Measurements from ENCODE around the gene FBXL7.

Gene FBXL7

GRCh38 chr5:15833365-15833764 is 333.4 kb downstream of the FBXL7 start:
- no peak for DNase-seq (ENCODE audit: low spot score)
- no peak for TF ChIP-seq CTCF (conservative IDR thresholded peaks at IDR 0.05; ENCODE audit: low read depth)
- ChIA-PET CTCF (no interaction called here), POLR2A (ENCODE audit: low non-redundant PET) (no interaction called here)
- H3K27ac ChIP-seq: no peak overlapping the region

GRCh38 chr5:15834596-15835245 is 334.7 kb downstream of the FBXL7 start:
- H3K27ac ChIP-seq: no peak overlapping the region
- DNase-seq (ENCODE audit: low spot score): peak; percentile 56
- POLR2A ChIA-PET (ENCODE audit: low non-redundant PET): no interaction called here
- CTCF ChIA-PET: no interaction called here
- no peak for TF ChIP-seq CTCF (conservative IDR thresholded peaks at IDR 0.05; ENCODE audit: low read depth)

- no peak for TF ChIP-seq CTCF (conservative IDR thresholded peaks at IDR 0.05; ENCODE audit: low read depth)
- ChIA-PET CTCF (no interaction called here), POLR2A (ENCODE audit: low non-redundant PET) (no interaction called here)
- no peak overlapping the region for H3K27ac ChIP-seq
- no peak for DNase-seq (ENCODE audit: low spot score)
These were observed 335.5 kb downstream of the FBXL7 start for GRCh38 chr5:15835514-15835913.

GRCh38 chr5:15837551-15838289 is 337.7 kb downstream of the FBXL7 start:
- CTCF ChIA-PET: no interaction called here
- POLR2A ChIA-PET (ENCODE audit: low non-redundant PET): no interaction called here
- no peak overlapping the region for H3K27ac ChIP-seq
- no peak for TF ChIP-seq CTCF (conservative IDR thresholded peaks at IDR 0.05; ENCODE audit: low read depth)
- no peak for DNase-seq (ENCODE audit: low spot score)

GRCh38 chr5:15844253-15844652 is 344.3 kb downstream of the FBXL7 start:
- no peak for DNase-seq (ENCODE audit: low spot score)
- no peak for TF ChIP-seq CTCF (conservative IDR thresholded peaks at IDR 0.05; ENCODE audit: low read depth)
- H3K27ac ChIP-seq: no peak overlapping the region
- ChIA-PET POLR2A (ENCODE audit: low non-redundant PET) (no interaction called here), CTCF (no interaction called here)

- ChIA-PET POLR2A (ENCODE audit: low non-redundant PET) (no interaction called here), CTCF (no interaction called here)
- H3K27ac ChIP-seq: no peak overlapping the region
- DNase-seq (ENCODE audit: low spot score): no peak
- TF ChIP-seq CTCF (conservative IDR thresholded peaks at IDR 0.05; ENCODE audit: low read depth): no peak
These were observed 344.9 kb downstream of the FBXL7 start for GRCh38 chr5:15844871-15845270.
